SIG-M5 treated with dmso at 0.1 percent for 504 hours (cell line): Measurements from ENCODE around the gene RNF227.
"Not testable (repeated sequence)": the region's sequence is repeated elsewhere in the genome, so short reads cannot be mapped to it uniquely, and the experiment has no call there.

Source experiments
- DNase-seq: peaks from one replicate; lab custom pipeline; 2025; ENCODE audit not compliant: unreplicated experiment; lab: John Stamatoyannopoulos, UW

Gene RNF227

GRCh38 chr17:7864995-7865650, 51.0 kb downstream of the RNF227 start:
- no peak for DNase-seq

- DNase-seq, result not testable (repeated sequence)
Observed at GRCh38 chr17:7864384-7864783, 51.7 kb downstream of the RNF227 start.
